ENCODE data around the gene ENOX1. TPM values are rescaled to one million over a fixed set of nuclear protein-coding genes. Genes with fewer than 3 reads are reported as not detected.

Gene ENOX1
- polyA plus RNA-seq, 1 donor (not counting 4 experiments of a cell fraction or from before 2014, with no cell fraction given), result 1.1 TPM

- Histone ChIP-seq H3K27ac (ENCODE audit: control insufficient read depth, insufficient read depth, low read length) (no peak overlapping the region), H3K4me3 (ENCODE audit: control insufficient read depth in 2 of 3, extremely low read depth in 1 of 3, insufficient read depth in 2 of 3, low read depth in 1 of 3, low read length in 3 of 3) (no peak overlapping the region), H3K9ac (ENCODE audit: control insufficient read depth, extremely low read depth, insufficient read depth, low read length) (no peak overlapping the region), H3K9me1 (ENCODE audit: control insufficient read depth, extremely low read depth, insufficient read depth, low read length) (peaks cover 2% of the 10 kb centered on the region), H2AFZ (ENCODE audit: control insufficient read depth, low read length) (no peak overlapping the region), H3K27me3 (ENCODE audit: control insufficient read depth, extremely low read depth, insufficient read depth, low read length) (no peaks in the 10 kb centered on the region), H3K36me3 (ENCODE audit: control insufficient read depth in 2 of 2, extremely low read depth in 1 of 2, insufficient read depth in 2 of 2, low read length in 2 of 2) (no peaks in the 10 kb centered on the region), H3K4me1 (ENCODE audit: control insufficient read depth, extremely low read depth, insufficient read depth, low read length) (peaks cover 13% of the 10 kb centered on the region), H3K4me2 (ENCODE audit: control insufficient read depth, extremely low read depth, insufficient read depth, low read depth, low read length) (no peak overlapping the region), H3K79me2 (ENCODE audit: control insufficient read depth, insufficient read depth, low read length) (no peaks in the 10 kb centered on the region), H4K20me1 (ENCODE audit: control insufficient read depth, extremely low read depth, insufficient read depth, low read length) (no peaks in the 10 kb centered on the region), H3K9me3 (ENCODE audit: control insufficient read depth, low read depth, low read length) (no peaks in the 10 kb centered on the region)
- TF ChIP-seq CTCF (optimal IDR thresholded peaks at IDR 0.05 in 1 of 3, IDR thresholded peaks at IDR 0.05 in 1 of 3, conservative IDR thresholded peaks at IDR 0.05 in 1 of 3; ENCODE audit: extremely low read depth in 1 of 3, insufficient read depth in 2 of 3, low read length in 3 of 3) (no peak), EZH2 (IDR thresholded peaks at IDR 0.05; ENCODE audit: low read length) (no peak)
- dilution Hi-C loops (cut with MboI; ENCODE audit: extremely low pct_ligation_motif_present, low sequenced_read_pairs), result no loop called here
- no peak for FAIRE-seq
- no peak for DNase-seq (ENCODE audit: low read depth, low spot score)
Measured at GRCh38 chr13:43728421-43728820, 58.4 kb downstream of the ENOX1 start.

GRCh38 chr13:43727856-43728255 is 58.9 kb downstream of the ENOX1 start:
- Histone ChIP-seq H3K9me3 (ENCODE audit: control insufficient read depth, low read depth, low read length) (no peaks in the 10 kb centered on the region), H3K79me2 (ENCODE audit: control insufficient read depth, insufficient read depth, low read length) (no peaks in the 10 kb centered on the region), H3K9me1 (ENCODE audit: control insufficient read depth, extremely low read depth, insufficient read depth, low read length) (peaks cover 2% of the 10 kb centered on the region), H3K4me1 (ENCODE audit: control insufficient read depth, extremely low read depth, insufficient read depth, low read length) (peaks cover 13% of the 10 kb centered on the region), H4K20me1 (ENCODE audit: control insufficient read depth, extremely low read depth, insufficient read depth, low read length) (no peaks in the 10 kb centered on the region), H3K4me2 (ENCODE audit: control insufficient read depth, extremely low read depth, insufficient read depth, low read depth, low read length) (no peak overlapping the region), H3K27me3 (ENCODE audit: control insufficient read depth, extremely low read depth, insufficient read depth, low read length) (no peaks in the 10 kb centered on the region), H3K9ac (ENCODE audit: control insufficient read depth, extremely low read depth, insufficient read depth, low read length) (no peak overlapping the region), H3K27ac (ENCODE audit: control insufficient read depth, insufficient read depth, low read length) (no peak overlapping the region), H3K4me3 (ENCODE audit: control insufficient read depth in 2 of 3, extremely low read depth in 1 of 3, insufficient read depth in 2 of 3, low read depth in 1 of 3, low read length in 3 of 3) (no peak overlapping the region), H2AFZ (ENCODE audit: control insufficient read depth, low read length) (no peak overlapping the region), H3K36me3 (ENCODE audit: control insufficient read depth in 2 of 2, extremely low read depth in 1 of 2, insufficient read depth in 2 of 2, low read length in 2 of 2) (no peaks in the 10 kb centered on the region)
- DNase-seq (ENCODE audit: low read depth, low spot score), result no peak
- dilution Hi-C loops (cut with MboI; ENCODE audit: extremely low pct_ligation_motif_present, low sequenced_read_pairs), result no loop called here
- FAIRE-seq, result no peak
- no peak for TF ChIP-seq EZH2 (IDR thresholded peaks at IDR 0.05; ENCODE audit: low read length)
- no peak for TF ChIP-seq CTCF (optimal IDR thresholded peaks at IDR 0.05 in 1 of 3, IDR thresholded peaks at IDR 0.05 in 1 of 3, conservative IDR thresholded peaks at IDR 0.05 in 1 of 3; ENCODE audit: extremely low read depth in 1 of 3, insufficient read depth in 2 of 3, low read length in 3 of 3)

Data from keratinocyte (primary cell).